ENCODE results near the gene FOXA2. TPM values are rescaled to one million over a fixed set of nuclear protein-coding genes. Genes with fewer than 3 reads are reported as not detected.

FOXA2 gene
- total RNA-seq, 2 experiments from 2014 or later, result not detected

- intact Hi-C loops (cut with DNase I, micrococcal nuclease), result no loop called here
- TF ChIP-seq, protein P1, sequence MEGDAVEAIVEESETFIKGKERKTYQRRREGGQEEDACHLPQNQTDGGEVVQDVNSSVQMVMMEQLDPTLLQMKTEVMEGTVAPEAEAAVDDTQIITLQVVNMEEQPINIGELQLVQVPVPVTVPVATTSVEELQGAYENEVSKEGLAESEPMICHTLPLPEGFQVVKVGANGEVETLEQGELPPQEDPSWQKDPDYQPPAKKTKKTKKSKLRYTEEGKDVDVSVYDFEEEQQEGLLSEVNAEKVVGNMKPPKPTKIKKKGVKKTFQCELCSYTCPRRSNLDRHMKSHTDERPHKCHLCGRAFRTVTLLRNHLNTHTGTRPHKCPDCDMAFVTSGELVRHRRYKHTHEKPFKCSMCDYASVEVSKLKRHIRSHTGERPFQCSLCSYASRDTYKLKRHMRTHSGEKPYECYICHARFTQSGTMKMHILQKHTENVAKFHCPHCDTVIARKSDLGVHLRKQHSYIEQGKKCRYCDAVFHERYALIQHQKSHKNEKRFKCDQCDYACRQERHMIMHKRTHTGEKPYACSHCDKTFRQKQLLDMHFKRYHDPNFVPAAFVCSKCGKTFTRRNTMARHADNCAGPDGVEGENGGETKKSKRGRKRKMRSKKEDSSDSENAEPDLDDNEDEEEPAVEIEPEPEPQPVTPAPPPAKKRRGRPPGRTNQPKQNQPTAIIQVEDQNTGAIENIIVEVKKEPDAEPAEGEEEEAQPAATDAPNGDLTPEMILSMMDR (IDR thresholded peaks at IDR 0.05), result no peak
- H3K27me3 Mint-ChIP-seq, result peaks cover 24% of the 10 kb centered on the region
- H3K9me3 Mint-ChIP-seq, result peaks cover 4% of the 10 kb centered on the region
- Histone ChIP-seq H3K4me3 (ENCODE audit: low read length) (no peak overlapping the region), H3K4me1 (ENCODE audit: insufficient read depth, low read length) (no peaks in the 10 kb centered on the region), H3K27ac (ENCODE audit: low read depth in 1 of 2, low read length in 2 of 2) (no peak overlapping the region), H3K27me3 (ENCODE audit: control insufficient read depth in 1 of 2, insufficient read depth in 2 of 2, low read length in 2 of 2) (no peaks in the 10 kb centered on the region), H3K9me3 (ENCODE audit: control insufficient read depth in 1 of 2, insufficient read depth in 1 of 2, low read length in 2 of 2) (peaks cover 0 to 4% of the 10 kb centered on the region in 2 experiments), H3K36me3 (ENCODE audit: insufficient read depth, low read length) (no peaks in the 10 kb centered on the region)
- no peaks in the 10 kb centered on the region for H3K36me3 Mint-ChIP-seq (ENCODE audit: low read depth)
- CTCF ChIA-PET, result no interaction called here
- no peaks in the 10 kb centered on the region for H3K4me1 Mint-ChIP-seq (ENCODE audit: low read depth)
- no peak overlapping the region for H3K4me3 Mint-ChIP-seq
- no peak for ATAC-seq (ENCODE audit: poor library complexity)
- no peak overlapping the region for H3K27ac Mint-ChIP-seq
- no peak for DNase-seq
- POLR2A ChIA-PET, result no interaction called here
Measured at GRCh38 chr20:22546344-22546743, 38.0 kb downstream of the FOXA2 start.

DNA sequence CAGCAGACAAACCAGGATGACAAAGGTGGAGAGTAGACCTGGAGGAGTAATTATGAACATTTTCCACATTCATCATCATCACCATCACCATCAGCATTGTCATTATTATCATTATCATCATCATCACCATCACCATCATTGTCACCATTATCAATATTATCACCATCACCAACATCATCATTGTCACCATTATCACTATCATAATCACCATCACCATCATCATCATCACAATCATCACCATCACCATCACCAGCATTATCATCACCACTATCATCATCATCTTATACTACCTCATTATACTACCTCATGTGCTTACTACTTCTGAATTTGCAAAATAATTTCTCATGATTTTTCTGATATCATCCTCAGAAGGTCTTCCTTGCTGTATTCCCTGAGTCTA lies 39.3 kb downstream of the FOXA2 start:
- Mint-ChIP-seq H3K27me3 (peaks cover 20% of the 10 kb centered on the region), H3K4me1 (ENCODE audit: low read depth) (no peaks in the 10 kb centered on the region), H3K27ac (no peak overlapping the region), H3K9me3 (peaks cover 2% of the 10 kb centered on the region), H3K4me3 (no peak overlapping the region), H3K36me3 (ENCODE audit: low read depth) (no peaks in the 10 kb centered on the region)
- Histone ChIP-seq H3K27ac (ENCODE audit: low read depth in 1 of 2, low read length in 2 of 2) (no peak overlapping the region), H3K4me1 (ENCODE audit: insufficient read depth, low read length) (no peaks in the 10 kb centered on the region), H3K27me3 (ENCODE audit: control insufficient read depth in 1 of 2, insufficient read depth in 2 of 2, low read length in 2 of 2) (no peaks in the 10 kb centered on the region), H3K36me3 (ENCODE audit: insufficient read depth, low read length) (no peaks in the 10 kb centered on the region), H3K9me3 (ENCODE audit: control insufficient read depth in 1 of 2, insufficient read depth in 1 of 2, low read length in 2 of 2) (peaks cover 0 to 4% of the 10 kb centered on the region in 2 experiments), H3K4me3 (ENCODE audit: low read length) (no peak overlapping the region)
- TF ChIP-seq, protein P1 (IDR thresholded peaks at IDR 0.05), result no peak
- POLR2A ChIA-PET, result no interaction called here
- CTCF ChIA-PET, result no interaction called here
- intact Hi-C loops (cut with DNase I, micrococcal nuclease), result no loop called here
- DNase-seq (no peak), ATAC-seq (ENCODE audit: poor library complexity) (no peak)

GRCh38 chr20:22544462-22544861 lies 39.9 kb downstream of the FOXA2 start:
- Histone ChIP-seq H3K9me3 (ENCODE audit: control insufficient read depth in 1 of 2, insufficient read depth in 1 of 2, low read length in 2 of 2) (peaks cover 0 to 2% of the 10 kb centered on the region in 2 experiments), H3K27me3 (ENCODE audit: control insufficient read depth in 1 of 2, insufficient read depth in 2 of 2, low read length in 2 of 2) (no peaks in the 10 kb centered on the region), H3K36me3 (ENCODE audit: insufficient read depth, low read length) (no peaks in the 10 kb centered on the region), H3K4me1 (ENCODE audit: insufficient read depth, low read length) (no peaks in the 10 kb centered on the region), H3K4me3 (ENCODE audit: low read length) (no peak overlapping the region), H3K27ac (ENCODE audit: low read depth in 1 of 2, low read length in 2 of 2) (no peak overlapping the region)
- no peak for ATAC-seq (ENCODE audit: poor library complexity)
- Mint-ChIP-seq H3K4me3 (no peak overlapping the region), H3K36me3 (ENCODE audit: low read depth) (no peaks in the 10 kb centered on the region), H3K4me1 (ENCODE audit: low read depth) (no peaks in the 10 kb centered on the region), H3K9me3 (no peaks in the 10 kb centered on the region), H3K27ac (no peak overlapping the region), H3K27me3 (peaks cover 18% of the 10 kb centered on the region)
- TF ChIP-seq, protein P1 (IDR thresholded peaks at IDR 0.05), result no peak
- no peak for DNase-seq
- ChIA-PET CTCF (no interaction called here), POLR2A (no interaction called here)
- intact Hi-C loops (cut with DNase I, micrococcal nuclease), result no loop called here

Data from CD4-positive, alpha-beta T cell (primary cell).